22Rv1 (cell line): Measurements from ENCODE around the gene PRAME.

Experiments
- H3K27ac ChIP-seq: fragments of 450-650 bp; 2 replicates; pipeline ENCODE4 v1.5.1; 2017
- ZFX ChIP-seq: fragments of 450-650 bp; IDR thresholded peaks from 2 replicates; pipeline ENCODE4 v1.6.1; 2017; ENCODE audit warnings: antibody characterized with exemption, borderline replicate concordance
- TF ChIP-seq, protein P1 (sequence below): fragments of 450-650 bp; IDR thresholded peaks from 2 replicates; pipeline ENCODE4 v1.5.1; 2017; ENCODE audit warnings: mild to moderate bottlenecking

The PRAME gene

DNA sequence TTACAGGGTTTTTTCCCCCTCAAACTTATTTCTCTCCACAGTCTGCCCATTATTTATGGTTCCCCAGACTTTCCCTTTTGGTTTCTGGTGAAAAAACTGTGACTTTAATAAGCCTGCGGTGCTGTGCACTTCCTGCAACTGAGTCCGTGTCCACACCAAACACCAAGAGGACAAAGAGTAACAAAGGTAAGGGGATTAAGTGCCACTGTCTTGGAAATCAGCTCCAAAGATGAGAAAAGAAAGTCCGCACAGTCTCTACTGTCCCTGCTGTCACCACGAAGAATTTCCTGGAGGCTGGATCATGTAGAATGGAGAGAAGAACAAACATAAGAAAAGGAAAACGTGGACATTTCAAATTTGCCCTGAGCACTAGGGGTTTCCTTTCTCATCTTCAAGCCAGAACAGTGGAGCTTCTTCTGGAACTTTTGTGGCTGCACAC is 17.9 kb upstream of the PRAME start:
- TF ChIP-seq ZFX, result no peak
- TF ChIP-seq, protein P1, sequence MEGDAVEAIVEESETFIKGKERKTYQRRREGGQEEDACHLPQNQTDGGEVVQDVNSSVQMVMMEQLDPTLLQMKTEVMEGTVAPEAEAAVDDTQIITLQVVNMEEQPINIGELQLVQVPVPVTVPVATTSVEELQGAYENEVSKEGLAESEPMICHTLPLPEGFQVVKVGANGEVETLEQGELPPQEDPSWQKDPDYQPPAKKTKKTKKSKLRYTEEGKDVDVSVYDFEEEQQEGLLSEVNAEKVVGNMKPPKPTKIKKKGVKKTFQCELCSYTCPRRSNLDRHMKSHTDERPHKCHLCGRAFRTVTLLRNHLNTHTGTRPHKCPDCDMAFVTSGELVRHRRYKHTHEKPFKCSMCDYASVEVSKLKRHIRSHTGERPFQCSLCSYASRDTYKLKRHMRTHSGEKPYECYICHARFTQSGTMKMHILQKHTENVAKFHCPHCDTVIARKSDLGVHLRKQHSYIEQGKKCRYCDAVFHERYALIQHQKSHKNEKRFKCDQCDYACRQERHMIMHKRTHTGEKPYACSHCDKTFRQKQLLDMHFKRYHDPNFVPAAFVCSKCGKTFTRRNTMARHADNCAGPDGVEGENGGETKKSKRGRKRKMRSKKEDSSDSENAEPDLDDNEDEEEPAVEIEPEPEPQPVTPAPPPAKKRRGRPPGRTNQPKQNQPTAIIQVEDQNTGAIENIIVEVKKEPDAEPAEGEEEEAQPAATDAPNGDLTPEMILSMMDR, result no peak

DNA sequence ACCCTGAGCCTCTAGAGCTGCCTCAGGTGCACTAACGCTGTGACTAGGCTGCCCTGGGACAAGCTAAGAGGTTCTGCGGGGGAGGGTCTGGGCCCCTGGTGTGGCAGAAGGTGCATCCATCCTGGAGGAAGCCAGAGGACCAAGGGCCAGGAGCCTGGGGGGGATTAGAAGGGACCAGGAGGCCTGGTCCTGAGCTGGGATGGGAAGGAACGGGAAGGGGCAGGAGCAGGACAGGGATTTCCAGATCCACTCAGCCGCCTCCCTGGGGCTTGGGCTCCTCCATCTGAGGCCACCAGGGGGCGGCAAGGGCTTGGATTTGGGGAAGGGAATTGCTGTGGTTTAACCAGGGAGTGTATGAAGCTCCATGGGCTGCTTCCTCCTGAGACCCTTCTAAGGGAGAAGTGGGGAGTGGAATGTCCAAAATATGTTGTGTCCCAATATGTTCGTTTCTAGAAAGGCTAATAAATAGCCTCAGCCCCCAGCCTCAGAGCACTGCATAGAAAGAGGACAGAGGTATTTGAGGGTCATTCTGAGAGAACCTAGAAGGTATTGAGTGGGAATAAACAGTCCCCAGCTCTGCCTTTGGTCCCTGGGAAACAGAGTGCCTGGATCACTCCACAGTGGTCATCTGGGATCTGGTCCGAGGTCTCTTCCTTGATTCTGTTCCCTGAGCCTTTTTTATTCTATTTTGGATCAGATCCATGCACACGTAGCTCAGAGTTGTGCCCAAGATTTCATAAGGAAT is 17.4 kb upstream of the PRAME start:
- no peak for TF ChIP-seq ZFX
- TF ChIP-seq, protein P1, result peak; percentile 93
- H3K27ac ChIP-seq, result no peak overlapping the region

More for the DNA sequence above, 17.9 kb upstream of the PRAME start:
- H3K27ac ChIP-seq, result no peak overlapping the region

DNA sequence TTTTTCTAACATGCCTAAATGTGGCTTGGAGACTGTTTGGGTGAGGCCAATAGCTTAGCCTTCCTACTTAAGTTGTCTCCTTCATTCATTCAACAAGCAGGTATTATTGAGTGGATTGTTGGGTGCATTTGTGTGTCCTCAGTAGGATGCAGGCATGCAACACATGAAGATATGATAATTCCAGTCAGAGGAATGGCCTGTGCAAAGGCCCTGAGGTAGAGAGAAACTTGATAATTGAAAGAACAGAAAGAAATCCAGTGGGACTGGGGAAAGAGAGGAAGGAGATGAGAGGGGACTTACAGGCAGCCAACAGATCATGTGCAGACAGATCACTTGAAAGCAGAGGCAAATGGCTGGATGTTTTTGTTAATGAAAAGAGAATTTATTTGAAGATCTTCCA is 15.3 kb upstream of the PRAME start:
- TF ChIP-seq, protein P1, result no peak
- no peak for TF ChIP-seq ZFX
- H3K27ac ChIP-seq, result no peak overlapping the region

DNA sequence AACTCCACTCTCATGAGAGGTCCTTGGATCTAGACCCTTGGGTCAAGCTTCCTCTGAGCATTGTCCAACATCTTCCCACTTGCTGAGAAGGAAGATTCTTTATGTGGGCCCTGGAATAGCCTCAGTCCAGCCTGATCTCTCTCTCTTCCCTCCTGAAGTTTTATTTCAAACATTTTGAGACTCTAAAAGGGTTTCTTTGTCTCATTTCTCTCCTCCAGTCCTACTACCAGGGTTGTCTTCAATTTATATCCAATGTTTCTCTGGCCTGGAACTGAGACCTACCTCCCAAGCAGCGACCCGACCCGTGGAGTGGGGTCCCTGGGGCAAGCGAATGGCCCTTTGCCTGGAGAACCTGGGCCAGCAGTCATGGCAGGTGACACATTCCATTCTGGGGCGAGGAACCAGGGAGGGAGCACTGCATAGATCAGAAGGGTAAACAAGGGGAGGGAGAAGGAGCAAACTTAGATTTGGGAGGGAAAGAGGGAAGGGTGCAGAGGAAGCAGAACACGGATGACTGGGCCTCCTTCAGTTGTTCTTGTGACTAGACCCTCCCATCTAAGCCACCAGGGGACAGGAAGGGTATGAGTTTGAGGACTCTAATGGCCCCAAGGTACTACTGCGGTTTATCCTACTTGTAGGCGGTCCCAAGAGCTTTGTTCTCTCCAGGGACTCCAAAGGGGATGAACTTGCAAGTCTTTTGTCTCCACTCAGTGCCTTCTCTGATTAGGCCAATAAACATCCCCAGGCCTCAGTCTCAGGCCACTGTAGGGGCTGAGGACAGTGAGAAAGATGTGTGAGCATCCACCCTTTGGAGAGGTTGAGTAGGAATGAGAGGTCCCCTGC is 14.2 kb upstream of the PRAME start:
- TF ChIP-seq, protein P1, result no peak
- TF ChIP-seq ZFX, result no peak
- no peak overlapping the region for H3K27ac ChIP-seq

DNA sequence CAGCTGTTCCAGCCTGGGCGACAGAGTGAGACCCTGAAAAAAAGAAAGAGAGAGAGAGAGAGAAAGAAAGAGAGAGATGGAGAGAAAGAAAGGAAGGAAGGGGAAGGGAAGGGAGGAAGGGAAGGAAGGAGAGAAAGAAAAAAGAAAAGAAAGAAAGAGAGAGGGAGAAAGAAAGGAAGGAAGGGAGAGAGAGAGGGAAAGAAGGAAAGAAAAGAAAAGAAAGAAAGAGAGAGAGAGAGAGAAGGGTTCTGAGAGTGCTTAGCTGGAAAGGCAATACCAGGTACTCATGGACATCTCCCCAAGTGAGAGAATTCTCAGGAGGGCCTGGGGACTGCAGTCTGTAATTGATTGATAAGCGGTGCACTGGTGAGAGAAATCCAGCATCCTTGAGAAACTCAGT is 12.8 kb upstream of the PRAME start:
- no peak for TF ChIP-seq ZFX
- TF ChIP-seq, protein P1, result no peak
- H3K27ac ChIP-seq, result no peak overlapping the region

DNA sequence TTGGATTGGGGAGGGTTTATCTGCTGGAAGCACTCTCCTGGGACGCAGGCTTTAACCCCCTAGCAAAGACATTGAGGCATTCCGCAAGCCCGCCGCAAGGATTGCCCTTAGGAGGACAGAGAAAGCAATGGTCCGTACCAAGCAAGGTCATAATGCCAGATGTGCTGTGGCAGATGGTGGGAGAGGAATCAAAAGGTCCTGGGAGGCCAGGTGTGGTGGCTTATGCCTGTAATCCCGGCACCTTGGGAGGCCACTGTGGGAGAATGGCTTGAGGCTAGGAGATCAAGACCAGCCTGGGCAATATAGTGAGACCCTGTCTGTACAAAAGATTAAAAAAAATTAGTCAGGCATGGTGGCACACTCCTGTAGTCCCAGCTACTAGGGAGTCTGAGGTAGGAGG is 12.4 kb upstream of the PRAME start:
- TF ChIP-seq, protein P1, result no peak
- no peak for TF ChIP-seq ZFX
- H3K27ac ChIP-seq, result no peak overlapping the region

DNA sequence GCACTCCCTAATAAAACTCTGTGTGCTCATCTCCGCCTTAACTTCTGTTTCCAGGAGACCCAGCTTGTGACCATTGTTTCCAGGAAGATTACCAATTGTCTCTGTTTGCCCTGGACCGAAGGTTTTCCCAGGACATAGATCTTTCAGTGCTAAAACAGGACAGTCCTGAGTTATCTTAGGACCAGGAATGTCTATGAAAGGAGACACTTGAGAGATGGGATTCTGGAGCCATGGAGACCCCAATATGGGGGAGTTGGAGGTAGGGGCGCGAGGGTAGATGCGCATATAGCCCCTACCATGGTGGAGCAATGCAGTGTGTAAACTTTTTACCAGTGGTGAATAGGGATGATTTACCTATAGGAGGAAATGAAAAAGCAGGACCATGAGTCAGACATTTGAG is 10.2 kb upstream of the PRAME start:
- H3K27ac ChIP-seq, result no peak overlapping the region
- TF ChIP-seq ZFX, result no peak
- TF ChIP-seq, protein P1, result no peak
